HG03432 (cell line): Measurements from ENCODE around the gene FOXN3.

Source experiments
- ATAC-seq: cut with Tn5 transposase; IDR thresholded peaks from one replicate; pipeline ENCODE4 v1.9.1; 2021; ENCODE audit warnings: mild to moderate bottlenecking, moderate library complexity; ENCODE audit not compliant: unreplicated experiment

Gene FOXN3

GRCh38 chr14:89417091-89417464 lies at the start of gene FOXN3:
TSS of gene FOXN3 (minus strand) at chr14:89417233. CDS start at chr14:89412476, 4,757 bp downstream.
- ATAC-seq: peak; percentile 55

- peak; percentile 59 for ATAC-seq
Measured at GRCh38 chr14:89466484-89466883, 49.5 kb upstream of the FOXN3 start.

GRCh38 chr14:89465876-89466275 lies 48.8 kb upstream of the FOXN3 start:
- no peak for ATAC-seq

- no peak for ATAC-seq
Measured at GRCh38 chr14:89461256-89461655, 44.2 kb upstream of the FOXN3 start.

- ATAC-seq: no peak
Measured at GRCh38 chr14:89458713-89459420, 41.8 kb upstream of the FOXN3 start.

- no peak for ATAC-seq
Measured at GRCh38 chr14:89457007-89457406, 40.0 kb upstream of the FOXN3 start.

- no peak for ATAC-seq
Measured at GRCh38 chr14:89455412-89455811, 38.4 kb upstream of the FOXN3 start.

- ATAC-seq: no peak
Measured at GRCh38 chr14:89454996-89455395, 38.0 kb upstream of the FOXN3 start.

GRCh38 chr14:89452281-89452680 lies 35.2 kb upstream of the FOXN3 start:
- no peak for ATAC-seq

GRCh38 chr14:89451229-89451628 lies 34.2 kb upstream of the FOXN3 start:
- no peak for ATAC-seq

- no peak for ATAC-seq
Measured at GRCh38 chr14:89447182-89447944, 30.3 kb upstream of the FOXN3 start.

GRCh38 chr14:89445273-89445973 lies 28.4 kb upstream of the FOXN3 start:
- peak; percentile 48 for ATAC-seq

GRCh38 chr14:89444516-89445125 lies 27.6 kb upstream of the FOXN3 start:
- ATAC-seq: no peak

- ATAC-seq: peak; percentile 60
Measured at GRCh38 chr14:89444044-89444443, 27.0 kb upstream of the FOXN3 start.

GRCh38 chr14:89443042-89443629 lies 26.1 kb upstream of the FOXN3 start:
- no peak for ATAC-seq

- no peak for ATAC-seq
Measured at GRCh38 chr14:89442280-89442679, 25.2 kb upstream of the FOXN3 start.

GRCh38 chr14:89440986-89441909 lies 24.2 kb upstream of the FOXN3 start:
- no peak for ATAC-seq

GRCh38 chr14:89435892-89436656 lies 19.0 kb upstream of the FOXN3 start:
- ATAC-seq: no peak

- ATAC-seq: no peak
Measured at GRCh38 chr14:89435492-89435891, 18.5 kb upstream of the FOXN3 start.
